HG02840 (cell line): ENCODE measurements around the gene METTL21A.

Experiments used
- ATAC-seq: cut with Tn5 transposase; IDR thresholded peaks from one replicate; pipeline ENCODE4 v1.9.1; 2021; ENCODE audit warnings: mild to moderate bottlenecking, moderate library complexity, moderate number of reproducible peaks; ENCODE audit not compliant: unreplicated experiment, low FRiP score

Gene METTL21A

GRCh38 chr2:207624185-207625013 is 795 bp downstream of the METTL21A start:
- peak; percentile 21 for ATAC-seq

DNA sequence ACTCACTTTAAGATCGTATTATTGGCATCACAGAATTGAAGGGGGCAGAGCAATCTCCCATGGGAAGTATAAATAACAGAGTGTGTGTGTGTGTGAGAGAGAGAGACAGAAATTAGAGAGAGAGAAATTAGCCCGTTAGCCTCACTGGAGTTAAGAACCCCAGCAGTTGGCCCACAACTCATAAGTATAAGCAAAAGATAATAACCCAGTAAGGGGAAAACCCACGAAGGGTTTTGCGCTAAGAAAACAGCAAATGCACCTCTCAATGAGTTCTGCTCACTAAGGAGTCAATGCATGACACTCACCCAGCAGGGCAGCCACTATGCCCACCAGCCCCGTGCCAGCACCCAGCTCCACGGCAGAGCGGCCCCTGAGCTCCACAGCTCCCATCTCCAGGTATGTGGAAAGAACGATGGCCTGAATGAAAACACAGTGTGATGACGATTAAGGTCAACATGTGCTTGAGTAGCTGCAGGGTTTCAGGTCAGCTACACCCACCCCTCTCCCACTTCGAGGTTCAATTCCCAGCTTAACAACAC is 3.6 kb downstream of the METTL21A start:
- no peak for ATAC-seq

DNA sequence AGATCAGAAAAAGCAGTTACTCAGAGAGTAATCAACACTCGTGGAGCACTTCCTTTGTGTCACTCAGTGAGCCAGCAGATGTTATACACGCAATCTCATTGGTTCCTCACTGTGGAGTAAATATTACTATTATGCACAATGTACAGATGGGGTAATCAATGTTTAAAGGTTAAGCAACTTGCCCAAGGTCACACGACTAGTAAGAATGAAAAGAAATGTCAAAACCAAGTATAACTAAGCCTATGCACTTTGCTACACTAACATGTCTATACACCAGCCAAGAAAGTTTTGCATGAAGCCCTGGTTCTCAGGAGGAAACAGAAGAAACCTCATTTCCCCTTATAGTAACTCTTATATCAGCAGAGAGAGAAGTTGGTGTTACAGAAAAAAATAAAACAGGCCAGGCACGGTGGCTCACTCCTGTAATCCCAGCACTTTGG is 5.4 kb downstream of the METTL21A start:
- no peak for ATAC-seq

DNA sequence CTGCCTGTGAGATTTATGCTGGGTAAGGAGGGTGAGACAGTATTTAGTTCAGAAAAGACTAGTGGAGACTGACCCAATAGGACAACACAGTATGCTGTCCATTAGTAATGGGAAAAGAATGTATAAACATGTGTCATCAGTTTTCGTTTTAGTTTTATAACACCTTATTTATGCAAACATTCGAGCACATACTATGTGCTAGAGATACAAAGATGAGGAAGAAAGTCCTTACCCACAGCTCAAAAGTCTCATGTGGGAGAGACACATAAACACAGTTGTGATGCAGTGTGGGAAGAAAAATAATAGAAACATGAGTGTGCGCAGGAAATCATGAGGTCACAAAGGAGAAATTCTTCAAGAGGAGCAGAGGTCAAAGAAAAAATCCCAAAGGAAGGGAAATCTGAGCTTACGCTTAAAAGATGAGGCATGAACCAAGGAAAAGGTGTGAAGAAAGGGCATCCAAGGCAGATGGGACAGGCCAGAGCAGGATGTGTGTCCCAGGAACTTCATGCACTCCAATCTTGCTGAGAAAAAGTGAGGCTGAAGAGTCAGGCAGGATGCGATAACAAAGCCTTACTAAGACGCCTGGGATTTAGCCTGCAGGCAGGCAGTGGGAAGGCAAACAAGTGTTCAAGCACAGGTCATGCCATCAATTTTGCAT is 8.1 kb downstream of the METTL21A start:
- no peak for ATAC-seq

DNA sequence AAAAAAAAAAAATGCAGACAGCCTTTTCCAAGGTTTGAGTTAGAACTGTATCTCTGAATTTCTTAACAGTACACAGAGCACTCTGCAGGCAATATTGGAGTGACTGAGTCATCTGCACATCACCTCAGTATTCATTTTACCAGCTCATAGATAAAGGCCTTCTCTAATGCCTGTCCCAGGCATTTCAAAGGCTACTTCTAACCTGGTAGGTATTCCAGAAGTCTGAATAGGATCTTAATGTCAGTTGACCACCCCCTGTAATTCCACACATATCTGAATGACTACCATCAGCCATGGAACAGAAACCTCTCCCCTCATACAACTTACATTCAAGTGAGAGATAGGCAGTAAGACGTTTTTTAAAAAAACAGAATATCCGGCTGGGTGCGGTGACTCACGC is 9.0 kb downstream of the METTL21A start:
- no peak for ATAC-seq

- no peak for ATAC-seq
Measured at GRCh38 chr2:207614824-207615223, 10.4 kb downstream of the METTL21A start.

- no peak for ATAC-seq
Measured at GRCh38 chr2:207612714-207613113, 12.5 kb downstream of the METTL21A start.

DNA sequence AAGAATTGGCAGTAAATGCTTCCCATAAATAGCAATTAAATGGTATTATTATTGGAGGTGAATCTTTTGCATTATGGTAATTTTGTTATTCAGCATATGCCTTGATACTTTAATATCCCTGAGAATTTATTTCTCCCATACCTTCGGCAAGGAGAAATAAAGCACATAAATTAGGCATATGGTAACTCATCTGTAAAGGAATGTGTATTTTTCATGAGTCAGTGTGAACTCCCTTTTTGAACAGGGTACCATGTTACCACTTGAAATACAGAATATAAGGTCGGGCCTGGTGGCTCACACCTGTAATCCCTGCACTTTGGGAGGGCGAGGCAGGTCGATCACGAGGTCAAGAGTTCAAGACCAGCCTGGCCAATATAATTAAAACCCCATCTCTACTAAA is 18.4 kb downstream of the METTL21A start:
- ATAC-seq, result no peak

- no peak for ATAC-seq
Measured at GRCh38 chr2:207606399-207606798, 18.8 kb downstream of the METTL21A start.

DNA sequence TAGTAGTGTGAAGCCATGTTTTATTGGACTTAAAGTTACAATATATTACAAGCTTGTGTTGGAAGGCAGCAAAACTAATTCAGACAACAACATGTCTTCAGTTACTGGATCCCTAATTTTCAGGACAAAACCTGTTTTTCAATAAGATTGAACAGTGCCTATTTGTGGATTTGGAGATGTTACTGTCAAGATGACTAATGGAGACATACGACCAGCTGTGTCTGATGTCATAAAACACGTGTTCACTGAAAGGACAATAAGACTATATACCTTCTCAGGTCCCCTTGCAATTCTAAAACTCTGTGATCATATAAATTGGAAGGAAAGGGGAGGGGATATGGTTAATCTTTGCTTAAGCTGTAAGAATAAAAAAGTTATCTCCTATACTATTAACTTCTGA is 21.7 kb downstream of the METTL21A start:
- ATAC-seq, result no peak

- ATAC-seq, result no peak
Measured at GRCh38 chr2:207601774-207602173, 23.4 kb downstream of the METTL21A start.

DNA sequence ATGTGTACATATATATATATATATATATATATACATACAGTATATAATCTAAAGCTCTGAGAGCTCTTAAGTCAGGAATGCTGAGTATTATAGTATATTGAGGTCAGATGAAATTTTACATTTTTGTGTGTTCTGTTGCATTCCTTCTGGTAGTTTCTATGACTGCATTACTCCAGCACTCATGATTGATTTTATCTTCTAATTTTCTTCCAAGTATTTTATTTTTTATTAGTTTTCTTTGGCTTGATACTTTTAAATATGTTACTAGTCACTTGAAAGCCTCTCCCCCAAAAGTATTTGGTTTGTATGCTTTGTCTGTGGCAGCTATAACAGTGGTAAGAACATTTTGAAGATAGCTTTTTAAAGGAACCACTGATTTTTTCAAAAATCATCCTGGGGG is 25.0 kb downstream of the METTL21A start:
- no peak for ATAC-seq

GRCh38 chr2:207599636-207600035 is 25.6 kb downstream of the METTL21A start:
- no peak for ATAC-seq

- no peak for ATAC-seq
Measured at GRCh38 chr2:207594731-207595130, 30.5 kb downstream of the METTL21A start.

- ATAC-seq, result no peak
Measured at GRCh38 chr2:207594264-207594663, 30.9 kb downstream of the METTL21A start.

DNA sequence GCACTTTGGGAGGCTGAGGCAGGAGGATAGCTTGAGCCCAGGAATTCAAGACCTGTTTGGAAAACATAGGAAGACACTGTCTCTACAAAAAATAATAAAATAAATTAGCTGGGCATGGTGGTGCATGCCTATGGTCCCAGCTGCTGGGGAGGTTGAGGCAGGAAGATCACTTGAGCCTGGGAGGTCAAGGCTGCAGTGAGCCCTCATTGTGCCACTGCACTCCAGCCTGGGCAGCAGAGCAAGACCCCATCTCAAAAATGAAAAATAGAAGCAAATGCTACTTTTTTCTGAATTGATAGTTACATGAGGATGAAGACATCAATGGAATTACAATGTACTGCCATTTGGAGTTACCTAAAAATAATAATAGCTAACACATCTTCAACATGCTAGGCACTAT is 31.9 kb downstream of the METTL21A start:
- no peak for ATAC-seq

GRCh38 chr2:207589143-207589542 is 36.1 kb downstream of the METTL21A start:
- ATAC-seq, result no peak

- ATAC-seq, result no peak
Measured at GRCh38 chr2:207587305-207587704, 37.9 kb downstream of the METTL21A start.

DNA sequence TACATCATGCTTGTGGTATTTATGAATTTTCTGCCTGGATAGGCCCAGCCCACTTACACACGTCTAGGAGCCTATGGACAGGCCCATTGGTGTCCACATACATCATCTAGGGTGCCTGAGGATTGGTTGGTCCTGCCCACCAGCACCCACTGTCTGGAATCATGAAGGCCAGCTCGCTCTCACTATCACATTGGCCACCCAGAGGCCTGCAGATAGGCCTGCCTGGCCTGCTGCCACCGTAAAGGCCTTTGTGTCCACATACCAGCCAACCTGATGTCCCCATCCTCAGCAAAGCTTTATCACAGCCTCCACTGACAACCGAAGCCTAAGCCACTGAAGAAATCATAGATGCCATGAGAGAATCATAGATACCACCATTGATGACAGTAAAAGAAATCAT is 40.2 kb downstream of the METTL21A start:
- ATAC-seq, result no peak

- no peak for ATAC-seq
Measured at GRCh38 chr2:207571370-207571769, 53.8 kb downstream of the METTL21A start.

GRCh38 chr2:207567671-207568070 is 57.5 kb downstream of the METTL21A start:
- no peak for ATAC-seq
